ENCODE results near the gene KCNK6.
"Not testable (repeated sequence)": the region's sequence is repeated elsewhere in the genome, so short reads cannot be mapped to it uniquely, and the experiment has no call there.

Gene KCNK6

GRCh38 chr19:38360839-38361631, 41.4 kb downstream of the KCNK6 start:
- H3K4me1 ChIP-seq (ENCODE audit: control insufficient read depth, insufficient read depth, low read length): no peaks in the 10 kb centered on the region; the same call in 1 of the 2 replicates
- no peak for DNase-seq (ENCODE audit: low read depth, low spot score)
- WGBS (ENCODE audit: insufficient coverage, insufficient read length): no CpG with 5 or more reads among the region's 23 CpGs
- H3K9me3 ChIP-seq (ENCODE audit: control insufficient read depth, insufficient read depth, low read length): no peaks in the 10 kb centered on the region
- H3K27me3 ChIP-seq (ENCODE audit: control insufficient read depth, insufficient read depth, low read length): peaks cover 3% of the 10 kb centered on the region; the same call in 1 of the 2 replicates
- no peaks in the 10 kb centered on the region for H3K36me3 ChIP-seq (ENCODE audit: control insufficient read depth, insufficient read depth, low read length)
- H3K4me3 ChIP-seq (ENCODE audit: low read length): peak overlapping the region; percentile 52; the same call in 1 of the 2 replicates
- H3K27ac ChIP-seq (ENCODE audit: low read length): no peak overlapping the region

GRCh38 chr19:38361633-38362075, 42.0 kb downstream of the KCNK6 start:
- Histone ChIP-seq H3K27ac (ENCODE audit: low read length) (no peak overlapping the region), H3K9me3 (ENCODE audit: control insufficient read depth, insufficient read depth, low read length) (no peaks in the 10 kb centered on the region), H3K27me3 (ENCODE audit: control insufficient read depth, insufficient read depth, low read length) (peaks cover 3% of the 10 kb centered on the region; the same call in 1 of the 2 replicates), H3K36me3 (ENCODE audit: control insufficient read depth, insufficient read depth, low read length) (no peaks in the 10 kb centered on the region), H3K4me3 (ENCODE audit: low read length) (peak overlapping the region; percentile 52), H3K4me1 (ENCODE audit: control insufficient read depth, insufficient read depth, low read length) (no peaks in the 10 kb centered on the region; the same call in 1 of the 2 replicates)
- no CpG with 5 or more reads among the region's 37 CpGs for WGBS (ENCODE audit: insufficient coverage, insufficient read length)
- DNase-seq (ENCODE audit: low read depth, low spot score): peak; percentile 68

GRCh38 chr19:38362076-38362945, 42.7 kb downstream of the KCNK6 start:
- no peaks in the 10 kb centered on the region for H3K36me3 ChIP-seq (ENCODE audit: control insufficient read depth, insufficient read depth, low read length)
- no peaks in the 10 kb centered on the region; the same call in 1 of the 2 replicates for H3K4me1 ChIP-seq (ENCODE audit: control insufficient read depth, insufficient read depth, low read length)
- peak; percentile 60 for DNase-seq (ENCODE audit: low read depth, low spot score)
- peak overlapping the region; percentile 52; the same call in 1 of the 2 replicates for H3K4me3 ChIP-seq (ENCODE audit: low read length)
- no peaks in the 10 kb centered on the region for H3K9me3 ChIP-seq (ENCODE audit: control insufficient read depth, insufficient read depth, low read length)
- peaks cover 3% of the 10 kb centered on the region; the same call in 1 of the 2 replicates for H3K27me3 ChIP-seq (ENCODE audit: control insufficient read depth, insufficient read depth, low read length)
- no CpG with 5 or more reads among the region's 68 CpGs for WGBS (ENCODE audit: insufficient coverage, insufficient read length)
- no peak overlapping the region for H3K27ac ChIP-seq (ENCODE audit: low read length)

GRCh38 chr19:38362946-38363688, 43.5 kb downstream of the KCNK6 start:
- not testable (repeated sequence) for H3K27me3 ChIP-seq (ENCODE audit: control insufficient read depth, insufficient read depth, low read length); H3K27ac ChIP-seq (ENCODE audit: low read length); H3K9me3 ChIP-seq (ENCODE audit: control insufficient read depth, insufficient read depth, low read length); H3K4me3 ChIP-seq (ENCODE audit: low read length); DNase-seq (ENCODE audit: low read depth, low spot score); H3K36me3 ChIP-seq (ENCODE audit: control insufficient read depth, insufficient read depth, low read length); H3K4me1 ChIP-seq (ENCODE audit: control insufficient read depth, insufficient read depth, low read length)
- WGBS (ENCODE audit: insufficient coverage, insufficient read length): no CpG with 5 or more reads among the region's 16 CpGs

- WGBS (ENCODE audit: insufficient coverage, insufficient read length): no CpG with 5 or more reads among the region's 12 CpGs
Observed at GRCh38 chr19:38367041-38367440, 47.4 kb downstream of the KCNK6 start.

GRCh38 chr19:38369584-38369983, 49.9 kb downstream of the KCNK6 start:
- no peaks in the 10 kb centered on the region for H3K27me3 ChIP-seq (ENCODE audit: control insufficient read depth, insufficient read depth, low read length)
- DNase-seq (ENCODE audit: low read depth, low spot score): no peak
- H3K4me3 ChIP-seq (ENCODE audit: low read length): no peak overlapping the region
- no peaks in the 10 kb centered on the region for H3K4me1 ChIP-seq (ENCODE audit: control insufficient read depth, insufficient read depth, low read length)
- H3K27ac ChIP-seq (ENCODE audit: low read length): no peak overlapping the region
- H3K9me3 ChIP-seq (ENCODE audit: control insufficient read depth, insufficient read depth, low read length): no peaks in the 10 kb centered on the region
- no CpG with 5 or more reads among the region's 2 CpGs for WGBS (ENCODE audit: insufficient coverage, insufficient read length)
- no peaks in the 10 kb centered on the region for H3K36me3 ChIP-seq (ENCODE audit: control insufficient read depth, insufficient read depth, low read length)

More at GRCh38 chr19:38367041-38367440, 47.4 kb downstream of the KCNK6 start:
- Histone ChIP-seq H3K27ac (ENCODE audit: low read length) (no peak overlapping the region), H3K36me3 (ENCODE audit: control insufficient read depth, insufficient read depth, low read length) (no peaks in the 10 kb centered on the region), H3K9me3 (ENCODE audit: control insufficient read depth, insufficient read depth, low read length) (no peaks in the 10 kb centered on the region), H3K4me1 (ENCODE audit: control insufficient read depth, insufficient read depth, low read length) (no peaks in the 10 kb centered on the region), H3K27me3 (ENCODE audit: control insufficient read depth, insufficient read depth, low read length) (no peaks in the 10 kb centered on the region), H3K4me3 (ENCODE audit: low read length) (no peak overlapping the region)
- no peak for DNase-seq (ENCODE audit: low read depth, low spot score)

- no peak overlapping the region for H3K4me3 ChIP-seq (ENCODE audit: low read length)
- no peaks in the 10 kb centered on the region for H3K9me3 ChIP-seq (ENCODE audit: control insufficient read depth, insufficient read depth, low read length)
- H3K4me1 ChIP-seq (ENCODE audit: control insufficient read depth, insufficient read depth, low read length): no peaks in the 10 kb centered on the region
- no peak for DNase-seq (ENCODE audit: low read depth, low spot score)
- no CpG with 5 or more reads among the region's 12 CpGs for WGBS (ENCODE audit: insufficient coverage, insufficient read length)
- H3K36me3 ChIP-seq (ENCODE audit: control insufficient read depth, insufficient read depth, low read length): no peaks in the 10 kb centered on the region
- no peak overlapping the region for H3K27ac ChIP-seq (ENCODE audit: low read length)
- H3K27me3 ChIP-seq (ENCODE audit: control insufficient read depth, insufficient read depth, low read length): no peaks in the 10 kb centered on the region
Observed at GRCh38 chr19:38370299-38370698, 50.7 kb downstream of the KCNK6 start.

- no peak overlapping the region for H3K4me3 ChIP-seq (ENCODE audit: low read length)
- H3K36me3 ChIP-seq (ENCODE audit: control insufficient read depth, insufficient read depth, low read length): no peaks in the 10 kb centered on the region
- WGBS (ENCODE audit: insufficient coverage, insufficient read length): no CpG with 5 or more reads among the region's 6 CpGs
- 0 out of 2 replicates have a peak, but pooled peaks cover 4% of the 10 kb centered on the region for H3K4me1 ChIP-seq (ENCODE audit: control insufficient read depth, insufficient read depth, low read length)
- H3K27ac ChIP-seq (ENCODE audit: low read length): no peak overlapping the region
- H3K9me3 ChIP-seq (ENCODE audit: control insufficient read depth, insufficient read depth, low read length): no peaks in the 10 kb centered on the region
- DNase-seq (ENCODE audit: low read depth, low spot score): no peak
- no peaks in the 10 kb centered on the region for H3K27me3 ChIP-seq (ENCODE audit: control insufficient read depth, insufficient read depth, low read length)
Observed at GRCh38 chr19:38371081-38371480, 51.4 kb downstream of the KCNK6 start.

- WGBS (ENCODE audit: insufficient coverage, insufficient read length): no CpG with 5 or more reads among the region's 6 CpGs
- Histone ChIP-seq H3K27me3 (ENCODE audit: control insufficient read depth, insufficient read depth, low read length) (no peaks in the 10 kb centered on the region), H3K9me3 (ENCODE audit: control insufficient read depth, insufficient read depth, low read length) (no peaks in the 10 kb centered on the region), H3K4me1 (ENCODE audit: control insufficient read depth, insufficient read depth, low read length) (0 out of 2 replicates have a peak, but pooled peaks cover 4% of the 10 kb centered on the region), H3K4me3 (ENCODE audit: low read length) (peak overlapping the region; percentile 14; the same call in 1 of the 2 replicates), H3K36me3 (ENCODE audit: control insufficient read depth, insufficient read depth, low read length) (no peaks in the 10 kb centered on the region), H3K27ac (ENCODE audit: low read length) (no peak overlapping the region)
- DNase-seq (ENCODE audit: low read depth, low spot score): no peak
Observed at GRCh38 chr19:38373907-38374331, 54.3 kb downstream of the KCNK6 start.
